NT2/D1 (cell line): Measurements from ENCODE around the gene GPR15.

Source experiments
- SUZ12 ChIP-seq: IDR thresholded peaks from 2 replicates; pipeline ENCODE4 v1.6.1; 2011; ENCODE audit not compliant: insufficient read length, insufficient read depth; ENCODE audit errors: extremely low read depth
- YY1 ChIP-seq: IDR thresholded peaks from 2 replicates; pipeline ENCODE4 v1.6.1; 2011; ENCODE audit not compliant: insufficient read length, insufficient read depth
- ZNF274 ChIP-seq: IDR thresholded peaks from 2 replicates; pipeline ENCODE4 v1.6.1; 2011; ENCODE audit warnings: mild to moderate bottlenecking, low read depth, low read length

- TF ChIP-seq YY1 = no peak
- no peak for TF ChIP-seq ZNF274
- no peak for TF ChIP-seq SUZ12
These were observed 20.6 kb downstream of the GPR15 start for GRCh38 chr3:98552232-98553020.
